ENCODE results near the gene KCNMB3.

DNA sequence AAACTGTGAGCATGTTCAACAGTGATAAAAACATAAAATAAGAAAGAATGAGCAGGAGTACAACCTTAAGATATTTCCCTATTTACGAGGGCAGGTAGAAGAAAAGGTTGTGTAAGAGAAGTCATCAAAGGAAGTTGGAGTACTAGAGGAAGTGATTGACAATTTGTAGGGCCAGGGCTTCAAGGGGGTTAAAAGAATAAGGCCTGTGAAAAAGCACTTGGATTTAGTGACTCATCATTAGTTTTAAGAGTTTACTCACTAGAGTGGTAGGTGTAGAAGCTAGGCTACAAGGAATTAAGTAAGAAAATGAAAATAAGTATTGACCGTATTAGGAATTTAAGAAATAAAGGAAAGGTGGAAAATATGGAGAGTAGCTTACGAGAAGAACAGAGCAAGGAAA is 23.6 kb downstream of the KCNMB3 start:
- TF ChIP-seq, protein P1, sequence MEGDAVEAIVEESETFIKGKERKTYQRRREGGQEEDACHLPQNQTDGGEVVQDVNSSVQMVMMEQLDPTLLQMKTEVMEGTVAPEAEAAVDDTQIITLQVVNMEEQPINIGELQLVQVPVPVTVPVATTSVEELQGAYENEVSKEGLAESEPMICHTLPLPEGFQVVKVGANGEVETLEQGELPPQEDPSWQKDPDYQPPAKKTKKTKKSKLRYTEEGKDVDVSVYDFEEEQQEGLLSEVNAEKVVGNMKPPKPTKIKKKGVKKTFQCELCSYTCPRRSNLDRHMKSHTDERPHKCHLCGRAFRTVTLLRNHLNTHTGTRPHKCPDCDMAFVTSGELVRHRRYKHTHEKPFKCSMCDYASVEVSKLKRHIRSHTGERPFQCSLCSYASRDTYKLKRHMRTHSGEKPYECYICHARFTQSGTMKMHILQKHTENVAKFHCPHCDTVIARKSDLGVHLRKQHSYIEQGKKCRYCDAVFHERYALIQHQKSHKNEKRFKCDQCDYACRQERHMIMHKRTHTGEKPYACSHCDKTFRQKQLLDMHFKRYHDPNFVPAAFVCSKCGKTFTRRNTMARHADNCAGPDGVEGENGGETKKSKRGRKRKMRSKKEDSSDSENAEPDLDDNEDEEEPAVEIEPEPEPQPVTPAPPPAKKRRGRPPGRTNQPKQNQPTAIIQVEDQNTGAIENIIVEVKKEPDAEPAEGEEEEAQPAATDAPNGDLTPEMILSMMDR (IDR thresholded peaks at IDR 0.05): no peak
- TF ChIP-seq POLR2AphosphoS5 (IDR thresholded peaks at IDR 0.05) (no peak), EP300 (IDR thresholded peaks at IDR 0.05) (no peak), POLR2A (IDR thresholded peaks at IDR 0.05) (no peak)

Measured in upper lobe of left lung (tissue), 4 donors.